Endothelial cell of umbilical vein (primary cell): ENCODE data around the gene VPS29. TPM values are rescaled to one million over a fixed set of nuclear protein-coding genes. Genes with fewer than 3 reads are reported as not detected.

Experiments
- BruUV-seq: library from RNA; stranded (reverse); fragments of 400-500 nt; replicated peaks from 2 replicates; lab custom pipeline; 2021; lab: Mats Ljungman, UMichigan
- CTCF ChIA-PET: fragments of 300-600, 350-600 bp; sonication (Branson Sonifier 250); formaldehyde crosslinking; loops from one replicate; lab custom pipeline; 2021; ENCODE audit warnings: antibody characterized with exemption, inconsistent platforms; lab: Charles Lee
- POLR2A ChIA-PET: fragments of 300-600, 350-600 bp; sonication (Branson Sonifier 250); formaldehyde crosslinking; loops from one replicate; lab custom pipeline; 2021; ENCODE audit warnings: antibody characterized with exemption, inconsistent platforms; lab: Charles Lee
- DNase-seq: peaks from one replicate; pipeline ENCODE4 v3.0.0-alpha.2; 2011; ENCODE audit warnings: low read depth, low spot score
- FAIRE-seq: peaks from 2 replicates; lab custom pipeline; 2011; peaks lifted over from hg19 to GRCh38; lab: Jason Lieb, UNC
- H2AFZ ChIP-seq: 2 replicates; pipeline ENCODE4 v1.6.0; 2012; ENCODE audit warnings: low read depth, low read length, control low read depth, inconsistent platforms
- H3K27ac ChIP-seq: 2 replicates; pipeline ENCODE4 v1.5.1; 2011; ENCODE audit warnings: low read depth, mild to moderate bottlenecking, control low read depth, low read length, moderate library complexity; ENCODE audit not compliant: insufficient read depth
- H3K27me3 ChIP-seq, 2 experiments: 2 replicates each; pipeline versions ENCODE4 v1.6.0 to v1.6.1; 2011; ENCODE audit warnings: low read length in 2 of 2, mixed read lengths in 1 of 2; ENCODE audit not compliant: control insufficient read depth in 2 of 2, insufficient read depth in 2 of 2
- H3K36me3 ChIP-seq, 2 experiments: 2 replicates in 1 of 2; 3 replicates in 1 of 2; pipeline ENCODE4 v1.5.1; 2011; ENCODE audit warnings: low read length in 2 of 2, mild to moderate bottlenecking in 1 of 2, moderate library complexity in 1 of 2; ENCODE audit not compliant: control insufficient read depth in 2 of 2, insufficient read depth in 2 of 2; ENCODE audit errors: extremely low read depth in 1 of 2
- H3K4me1 ChIP-seq: 3 replicates; pipeline ENCODE4 v1.5.1; 2011; ENCODE audit warnings: mild to moderate bottlenecking, low read length; ENCODE audit not compliant: control insufficient read depth, insufficient read depth; ENCODE audit errors: extremely low read depth
- H3K4me2 ChIP-seq: 2 replicates; pipeline ENCODE4 v1.6.1; 2011; ENCODE audit warnings: low read length, control low read depth, mixed read lengths; ENCODE audit not compliant: insufficient read depth
- H3K4me3 ChIP-seq, 3 experiments: fragments of 200-600 bp in 1 of 3; sonication (generic), shearing (Covaris generic) in 1 of 3; replicated peaks in 1 of 3; 2 replicates each; pipeline ENCODE4 v1.5.1; 2011 to 2016; ENCODE audit warnings: control low read depth in 3 of 3, low read length in 3 of 3, mild to moderate bottlenecking in 2 of 3, inconsistent platforms in 1 of 3, low read depth in 1 of 3, moderate library complexity in 1 of 3; ENCODE audit not compliant: insufficient read depth in 1 of 3
- H3K79me2 ChIP-seq: 2 replicates; pipeline ENCODE4 v1.6.0; 2012; ENCODE audit warnings: low read length, inconsistent platforms; ENCODE audit not compliant: control insufficient read depth, insufficient read depth
- H3K9ac ChIP-seq: replicated peaks from 2 replicates; pipeline ENCODE3; 2011; ENCODE audit warnings: low read length, control low read depth; ENCODE audit not compliant: insufficient read depth; ENCODE audit errors: extremely low read depth
- H3K9me1 ChIP-seq: replicated peaks from 3 replicates; pipeline ENCODE4 v1.6.0; 2011; ENCODE audit warnings: mild to moderate bottlenecking, low read length; ENCODE audit not compliant: control insufficient read depth, insufficient read depth; ENCODE audit errors: extremely low read depth
- H3K9me3 ChIP-seq: replicated peaks from 2 replicates; pipeline ENCODE4 v1.5.1; 2012; ENCODE audit warnings: low read length, inconsistent platforms; ENCODE audit not compliant: control insufficient read depth, insufficient read depth
- H4K20me1 ChIP-seq: replicated peaks from 2 replicates; pipeline ENCODE3; 2011; ENCODE audit warnings: mild to moderate bottlenecking, low read length; ENCODE audit not compliant: control insufficient read depth, insufficient read depth; ENCODE audit errors: extremely low read depth
- FOS ChIP-seq: IDR thresholded peaks from 2 replicates; pipeline ENCODE4 v1.6.1; 2011; ENCODE audit warnings: mild to moderate bottlenecking, low read length, moderate library complexity, borderline replicate concordance; ENCODE audit not compliant: insufficient read depth
- GATA2 ChIP-seq: IDR thresholded peaks from 2 replicates; pipeline ENCODE4 v1.7.0; 2011; ENCODE audit warnings: low read depth, mild to moderate bottlenecking, moderate library complexity, mixed read lengths, low read length; ENCODE audit not compliant: insufficient read length, insufficient read depth
- JUN ChIP-seq: IDR thresholded peaks from 2 replicates; pipeline ENCODE4 v1.6.1; 2011; ENCODE audit warnings: borderline replicate concordance, low read depth; ENCODE audit not compliant: insufficient read length, insufficient read depth
- MYC ChIP-seq: IDR thresholded peaks from one replicate; pipeline ENCODE4 v1.6.1; 2011; ENCODE audit warnings: mild to moderate bottlenecking, low read depth, low read length
- POLR2A ChIP-seq: IDR thresholded peaks from 2 replicates; pipeline ENCODE4 v1.6.1; 2012; ENCODE audit warnings: low read depth, mild to moderate bottlenecking, control low read depth, low read length
- POLR2AphosphoS5 ChIP-seq: IDR thresholded peaks from 2 replicates; pipeline ENCODE4 v1.6.1; 2012; ENCODE audit warnings: low read depth, mild to moderate bottlenecking, control low read depth, low read length, moderate library complexity; ENCODE audit not compliant: insufficient read depth
- dilution Hi-C: fragments of 300-500 bp; cut with MboI; formaldehyde crosslinking; loops from one replicate; pipeline ENCODE4 v1.15.0; 2019; ENCODE audit warnings: low sequenced_read_pairs; ENCODE audit not compliant: extremely low pct_ligation_motif_present
- intact Hi-C: fragments of 100-400 bp; cut with micrococcal nuclease; formaldehyde crosslinking; loops from one replicate; pipeline ENCODE4 v1.10.0; 2022
- polyA plus RNA-seq, 4 experiments: library from polyadenylated mRNA; depleted of rRNA in 3 of 4; stranded (reverse) in 3 of 4; unstranded in 1 of 4; fragments of >200 nt; gene quantifications; 2 replicates each; pipeline versions ENCODE4 v1.2.1 to v1.2.3, GENCODE V29; 2011 to 2012; ENCODE audit warnings: missing spikeins in 1 of 4
- total RNA-seq: library from RNA; stranded (reverse); gene quantifications from 2 replicates; pipeline ENCODE4 v1.2.3, GENCODE V29; 2021
- TF ChIP-seq, protein P1 (sequence below), 2 donors: IDR thresholded peaks; 1 replicate in 1 of 2; 2 replicates in 1 of 2; pipeline ENCODE4 v1.5.1; 2011; ENCODE audit warnings: low read length in 2 of 2, mild to moderate bottlenecking in 2 of 2, moderate library complexity in 2 of 2, control low read depth in 1 of 2, inconsistent platforms in 1 of 2, low read depth in 1 of 2; ENCODE audit not compliant: insufficient read depth in 1 of 2; ENCODE audit errors: extremely low read depth in 1 of 2
- TF ChIP-seq, protein P2 (sequence below): IDR thresholded peaks from 2 replicates; pipeline ENCODE4 v1.6.1; 2011; ENCODE audit not compliant: insufficient read depth, insufficient read length

VPS29 gene
- total and polyA plus RNA-seq, 2 donors (not counting 3 experiments of a cell fraction or from before 2014, with no cell fraction given), result 138 to 155 TPM

- no peaks in the 10 kb centered on the region for H3K27me3 ChIP-seq
- H3K4me3 ChIP-seq, result no peak overlapping the region
- H3K79me2 ChIP-seq, result no peaks in the 10 kb centered on the region
- ChIA-PET POLR2A (no interaction called here), CTCF (interaction anchor here (1.0 to 5.5 kb wide), 10 partner anchors 10 to 374 kb away, joined by 3 to 117 read pairs (median 4); partner anchors contain the start of genes ARPC3, FAM216A and GPN3)
- DNase-seq (no peak), FAIRE-seq (no peak)
- H3K9ac ChIP-seq, result no peak overlapping the region
- no peaks in the 10 kb centered on the region for H3K4me1 ChIP-seq
- no peak overlapping the region for H3K4me2 ChIP-seq
- no peaks in the 10 kb centered on the region for H4K20me1 ChIP-seq
- intact Hi-C loops (loop anchor here (2.0 kb wide), 2 partner anchors 29 to 313 kb away; no protein-coding TSS in a partner anchor), dilution Hi-C loops (no loop called here)
- no peak overlapping the region for H2AFZ ChIP-seq
- BruUV-seq, result no TSS peak
- TF ChIP-seq, protein P1, sequence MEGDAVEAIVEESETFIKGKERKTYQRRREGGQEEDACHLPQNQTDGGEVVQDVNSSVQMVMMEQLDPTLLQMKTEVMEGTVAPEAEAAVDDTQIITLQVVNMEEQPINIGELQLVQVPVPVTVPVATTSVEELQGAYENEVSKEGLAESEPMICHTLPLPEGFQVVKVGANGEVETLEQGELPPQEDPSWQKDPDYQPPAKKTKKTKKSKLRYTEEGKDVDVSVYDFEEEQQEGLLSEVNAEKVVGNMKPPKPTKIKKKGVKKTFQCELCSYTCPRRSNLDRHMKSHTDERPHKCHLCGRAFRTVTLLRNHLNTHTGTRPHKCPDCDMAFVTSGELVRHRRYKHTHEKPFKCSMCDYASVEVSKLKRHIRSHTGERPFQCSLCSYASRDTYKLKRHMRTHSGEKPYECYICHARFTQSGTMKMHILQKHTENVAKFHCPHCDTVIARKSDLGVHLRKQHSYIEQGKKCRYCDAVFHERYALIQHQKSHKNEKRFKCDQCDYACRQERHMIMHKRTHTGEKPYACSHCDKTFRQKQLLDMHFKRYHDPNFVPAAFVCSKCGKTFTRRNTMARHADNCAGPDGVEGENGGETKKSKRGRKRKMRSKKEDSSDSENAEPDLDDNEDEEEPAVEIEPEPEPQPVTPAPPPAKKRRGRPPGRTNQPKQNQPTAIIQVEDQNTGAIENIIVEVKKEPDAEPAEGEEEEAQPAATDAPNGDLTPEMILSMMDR (IDR thresholded peaks at IDR 0.05; ENCODE audit: extremely low read depth in 1 of 2, insufficient read depth in 1 of 2, low read depth in 1 of 2, low read length in 2 of 2), result no peak
- TF ChIP-seq POLR2A (no peak), GATA2 (no peak), MYC (no peak), FOS (no peak), JUN (no peak), POLR2AphosphoS5 (no peak)
- TF ChIP-seq, protein P2, sequence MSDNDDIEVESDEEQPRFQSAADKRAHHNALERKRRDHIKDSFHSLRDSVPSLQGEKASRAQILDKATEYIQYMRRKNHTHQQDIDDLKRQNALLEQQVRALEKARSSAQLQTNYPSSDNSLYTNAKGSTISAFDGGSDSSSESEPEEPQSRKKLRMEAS, result no peak
- no peaks in the 10 kb centered on the region for H3K9me1 ChIP-seq
- no peaks in the 10 kb centered on the region for H3K36me3 ChIP-seq
- no peak overlapping the region for H3K27ac ChIP-seq
- no peaks in the 10 kb centered on the region for H3K9me3 ChIP-seq
Observed at GRCh38 chr12:110513842-110514241, 11.9 kb upstream of the VPS29 start.
